HTR-8/SVneo (cell line): Measurements from ENCODE around the gene ASTL.
A peak's percentile ranks its signal among the peaks of the same experiment; 100 is the strongest.
"Not testable (repeated sequence)": the region's sequence is repeated elsewhere in the genome, so short reads cannot be mapped to it uniquely, and the experiment has no call there.

Experiments
- DNase-seq: peaks from one replicate; pipeline ENCODE4 v3.0.0; 2011; ENCODE audit warnings: low spot score, mixed read lengths; ENCODE audit not compliant: insufficient read length
- FAIRE-seq: peaks from 2 replicates; lab custom pipeline; 2011; peaks lifted over from hg19 to GRCh38; lab: Jason Lieb, UNC

Gene ASTL

GRCh38 chr2:96089356-96090195 lies 48.7 kb downstream of the ASTL start:
- DNase-seq, result no peak
- FAIRE-seq, result no peak

DNA sequence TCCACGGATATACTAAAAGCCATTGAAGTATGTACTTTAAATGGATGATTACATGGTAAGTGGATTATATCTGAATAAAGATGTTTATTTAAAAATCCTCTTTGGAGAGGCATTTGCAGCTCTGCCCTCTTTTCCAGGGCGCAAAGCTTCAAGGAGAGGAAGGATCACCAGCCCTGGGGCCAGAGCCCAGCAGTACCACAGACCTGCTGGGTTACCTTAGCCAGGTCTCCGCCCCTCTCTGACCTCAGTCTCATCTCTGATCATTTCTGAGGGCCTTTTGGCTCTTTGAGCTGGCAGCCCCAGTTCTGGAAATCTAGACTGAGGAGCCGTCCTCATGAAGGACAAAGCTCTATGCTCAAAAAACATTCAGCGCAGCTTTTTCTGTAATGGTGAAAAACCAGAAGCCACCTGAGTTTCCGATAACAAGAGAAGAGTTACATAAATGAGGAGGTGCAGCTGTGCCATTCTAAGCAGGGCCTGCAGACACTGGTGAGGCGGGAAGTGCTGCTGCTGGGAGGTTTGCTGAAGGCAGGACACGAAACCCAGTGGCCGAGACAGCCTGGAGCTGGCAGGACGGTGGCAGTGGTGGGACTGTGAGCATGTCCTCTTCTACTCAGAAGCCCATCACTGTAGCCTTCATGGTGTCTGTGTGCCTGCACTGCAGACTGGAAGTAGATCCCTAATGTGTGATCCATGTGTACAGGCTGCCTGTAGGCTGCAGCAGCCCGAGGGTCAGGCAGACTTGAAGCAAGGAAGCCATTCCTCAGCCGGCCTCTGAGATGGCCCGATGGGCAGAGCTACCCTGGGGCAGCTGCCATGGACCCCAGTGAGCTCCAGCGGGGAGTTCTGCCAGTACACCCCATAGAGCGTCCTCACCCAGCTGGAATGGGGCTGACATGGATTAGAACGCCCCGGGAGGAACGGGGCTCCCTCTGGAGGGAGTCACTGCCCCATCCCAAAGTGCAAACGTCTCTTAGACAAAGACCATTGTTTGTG lies 49.7 kb downstream of the ASTL start:
- DNase-seq (no peak), FAIRE-seq (peak; percentile 38)

GRCh38 chr2:96087130-96087529 lies 51.2 kb downstream of the ASTL start:
- DNase-seq, result no peak
- FAIRE-seq, result no peak

- DNase-seq, result no peak
- peak; percentile 31 for FAIRE-seq
Observed at GRCh38 chr2:96085541-96086355, 52.6 kb downstream of the ASTL start.

GRCh38 chr2:96084858-96085518 lies 53.3 kb downstream of the ASTL start:
- not testable (repeated sequence) for DNase-seq
- FAIRE-seq, result peak; percentile 72

DNA sequence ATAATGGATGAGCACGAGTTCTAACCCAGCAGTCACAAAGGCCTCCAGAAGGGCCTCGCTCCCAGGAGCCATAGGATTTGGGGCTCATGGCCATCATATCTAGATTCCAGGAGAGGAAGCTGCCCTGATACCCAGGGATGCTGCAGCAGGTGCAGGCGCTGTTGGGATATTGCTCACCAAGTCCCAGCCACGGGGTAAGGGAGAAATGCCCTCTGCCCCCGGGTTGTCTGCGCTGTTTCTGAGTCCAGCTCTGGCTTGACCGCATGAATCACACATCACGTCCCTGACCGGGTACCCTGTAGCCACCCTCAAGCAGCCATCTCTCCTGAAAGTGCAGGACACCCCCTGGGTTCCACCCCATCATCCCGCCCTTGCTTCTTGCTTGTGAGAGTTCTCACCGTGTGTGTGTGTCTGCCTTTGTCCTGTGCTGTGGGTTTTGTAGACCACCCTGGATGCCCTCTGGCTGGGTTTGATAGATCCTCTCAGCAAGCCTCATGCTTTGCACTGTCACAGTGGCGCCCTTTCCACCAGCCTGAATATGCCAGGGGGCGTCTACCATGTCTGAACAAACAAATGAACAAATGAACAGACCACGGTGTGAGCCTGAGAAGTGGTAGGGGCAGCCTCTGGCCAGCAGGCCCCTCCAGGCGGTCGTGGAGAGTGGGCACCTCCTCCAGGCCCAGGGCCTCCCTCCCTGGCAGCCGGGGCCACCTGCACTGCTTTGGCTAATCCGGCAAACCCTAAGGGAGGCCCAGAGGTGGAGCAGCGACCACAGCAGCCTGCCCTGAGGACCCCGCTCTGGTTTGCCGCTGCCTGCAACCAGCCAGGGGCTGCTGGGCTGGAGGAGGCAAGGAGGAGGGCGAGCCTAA lies 54.1 kb downstream of the ASTL start:
- FAIRE-seq, result peak; percentile 79
- no peak for DNase-seq

DNA sequence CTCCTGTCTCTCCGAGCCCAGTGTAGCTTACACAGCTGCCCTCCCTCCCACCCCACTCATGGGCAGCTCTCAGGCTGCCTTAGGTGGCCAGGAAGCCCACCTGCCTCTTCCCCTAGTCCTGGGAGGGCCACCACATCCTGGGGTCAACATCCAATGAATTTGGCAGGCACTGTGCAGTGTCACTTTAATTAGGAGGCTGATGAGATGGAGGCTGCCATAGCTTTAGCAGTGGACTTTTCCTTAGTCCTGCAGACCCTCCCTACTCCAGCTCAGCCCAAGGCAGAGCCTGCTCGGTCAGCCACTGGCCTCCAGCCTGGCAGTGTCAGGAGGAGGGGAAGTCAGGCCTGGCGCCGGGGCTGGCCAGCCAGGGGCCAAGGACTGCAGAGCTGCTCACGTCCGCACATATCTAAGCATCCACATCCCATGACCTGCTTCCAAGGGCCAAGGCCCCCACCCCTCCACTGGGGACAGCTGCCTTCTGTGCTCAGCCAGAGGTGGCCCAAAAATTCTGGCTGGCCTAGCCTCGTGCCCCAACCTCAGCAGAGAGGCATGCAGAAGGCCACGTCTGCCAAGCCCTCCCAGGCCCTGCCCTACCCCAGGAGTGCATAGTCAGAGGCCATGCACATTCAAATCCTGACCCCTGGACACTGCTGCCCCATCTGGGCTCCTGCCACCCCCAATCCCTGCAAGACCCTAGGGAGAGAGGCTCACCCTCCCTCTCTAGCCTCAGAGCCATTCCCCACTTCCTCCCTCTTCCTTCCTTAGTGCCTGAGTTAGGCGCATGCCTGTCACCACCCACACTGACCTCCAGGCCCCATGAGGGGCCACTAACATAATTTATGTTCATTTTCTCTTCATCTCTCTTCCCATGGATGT lies 55.0 kb downstream of the ASTL start:
- no peak for DNase-seq
- FAIRE-seq, result no peak

GRCh38 chr2:96082211-96083063 lies 55.9 kb downstream of the ASTL start:
- FAIRE-seq (peak; percentile 67), DNase-seq (no peak)

DNA sequence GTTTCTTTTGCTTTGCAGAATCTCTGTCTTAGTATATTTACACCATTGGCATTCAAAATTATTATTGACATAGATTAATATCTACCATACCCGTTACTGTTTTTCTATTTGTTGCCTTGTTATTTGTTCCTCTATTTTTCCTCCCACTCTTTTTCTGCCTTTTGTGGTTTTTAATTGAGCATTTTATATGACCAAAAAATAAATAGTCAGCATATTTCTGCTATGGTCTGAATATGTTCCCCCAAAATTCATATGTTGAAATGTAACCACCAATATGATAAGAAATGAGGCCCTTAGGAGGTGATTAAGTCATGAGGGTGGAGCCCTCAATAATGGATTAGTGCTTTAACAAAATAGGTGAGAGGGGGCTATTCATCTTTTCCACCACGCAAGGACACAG lies 57.3 kb downstream of the ASTL start:
- FAIRE-seq (no peak), DNase-seq (no peak)

GRCh38 chr2:96075199-96075771 lies 63.0 kb downstream of the ASTL start:
- FAIRE-seq (no peak), DNase-seq (no peak)

DNA sequence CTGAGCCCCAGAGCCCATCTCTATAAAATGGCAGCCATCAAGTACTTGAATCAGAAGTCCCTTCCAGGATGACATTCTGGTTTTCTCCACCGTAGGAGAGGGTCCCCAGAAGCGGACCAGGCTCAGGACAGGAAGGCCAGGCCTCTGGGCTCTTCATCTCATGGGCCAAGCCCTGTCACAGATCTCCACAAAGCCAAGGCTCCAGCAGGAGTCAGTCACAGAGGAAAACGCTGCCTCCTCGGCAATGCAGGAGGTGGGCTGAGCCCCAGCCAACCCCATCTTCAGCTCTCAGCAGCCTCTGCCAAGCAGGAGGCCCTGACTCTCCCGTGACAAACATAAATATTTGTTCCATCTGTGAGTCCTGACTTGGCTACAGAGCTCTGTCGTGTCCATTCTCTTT lies 64.1 kb downstream of the ASTL start:
- DNase-seq (no peak), FAIRE-seq (no peak)

- FAIRE-seq, result no peak
- no peak for DNase-seq
Observed at GRCh38 chr2:96073170-96073775, 65.0 kb downstream of the ASTL start.
